Nephron (organoid): ENCODE measurements around the gene DPYSL4.

Experiments
- H3K27ac Mint-ChIP-seq, 3 experiments: 2 replicates each; pipeline ENCODE4 v1.8.0; 2020; ENCODE audit warnings: mixed read lengths in 3 of 3, mild to moderate bottlenecking in 2 of 3, moderate library complexity in 1 of 3
- H3K27me3 Mint-ChIP-seq: 2 replicates; pipeline ENCODE4 v1.8.0; 2021; ENCODE audit warnings: low read depth, mild to moderate bottlenecking, moderate library complexity, mixed read lengths
- H3K36me3 Mint-ChIP-seq: 2 replicates; pipeline ENCODE4 v1.8.0; 2020; ENCODE audit warnings: low read depth, mixed read lengths
- H3K4me1 Mint-ChIP-seq: 2 replicates; pipeline ENCODE4 v1.8.0; 2020; ENCODE audit warnings: mixed read lengths
- H3K4me3 Mint-ChIP-seq, 3 experiments: 2 replicates each; pipeline ENCODE4 v1.8.0; 2020; ENCODE audit warnings: mild to moderate bottlenecking in 3 of 3, mixed read lengths in 3 of 3, moderate library complexity in 2 of 3
- H3K9me3 Mint-ChIP-seq: 2 replicates; pipeline ENCODE4 v1.8.0; 2020; ENCODE audit warnings: mixed read lengths
- TF ChIP-seq, protein P1 (sequence below), 3 experiments: fragments of 200-600 bp; sonication (generic); IDR thresholded peaks; one replicate each; pipeline ENCODE4 v1.5.0; 2021; ENCODE audit warnings: antibody characterized with exemption in 3 of 3; ENCODE audit not compliant: unreplicated experiment in 3 of 3

DPYSL4 gene

GRCh38 chr10:132174237-132174636 lies 12.5 kb upstream of the DPYSL4 start:
- TF ChIP-seq, protein P1, sequence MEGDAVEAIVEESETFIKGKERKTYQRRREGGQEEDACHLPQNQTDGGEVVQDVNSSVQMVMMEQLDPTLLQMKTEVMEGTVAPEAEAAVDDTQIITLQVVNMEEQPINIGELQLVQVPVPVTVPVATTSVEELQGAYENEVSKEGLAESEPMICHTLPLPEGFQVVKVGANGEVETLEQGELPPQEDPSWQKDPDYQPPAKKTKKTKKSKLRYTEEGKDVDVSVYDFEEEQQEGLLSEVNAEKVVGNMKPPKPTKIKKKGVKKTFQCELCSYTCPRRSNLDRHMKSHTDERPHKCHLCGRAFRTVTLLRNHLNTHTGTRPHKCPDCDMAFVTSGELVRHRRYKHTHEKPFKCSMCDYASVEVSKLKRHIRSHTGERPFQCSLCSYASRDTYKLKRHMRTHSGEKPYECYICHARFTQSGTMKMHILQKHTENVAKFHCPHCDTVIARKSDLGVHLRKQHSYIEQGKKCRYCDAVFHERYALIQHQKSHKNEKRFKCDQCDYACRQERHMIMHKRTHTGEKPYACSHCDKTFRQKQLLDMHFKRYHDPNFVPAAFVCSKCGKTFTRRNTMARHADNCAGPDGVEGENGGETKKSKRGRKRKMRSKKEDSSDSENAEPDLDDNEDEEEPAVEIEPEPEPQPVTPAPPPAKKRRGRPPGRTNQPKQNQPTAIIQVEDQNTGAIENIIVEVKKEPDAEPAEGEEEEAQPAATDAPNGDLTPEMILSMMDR (IDR thresholded peaks at IDR 0.05; ENCODE audit: unreplicated experiment in 3 of 3) = no peak
- no peak overlapping the region for H3K4me3 Mint-ChIP-seq
- no peak overlapping the region for H3K27ac Mint-ChIP-seq
- peaks cover 68% of the 10 kb centered on the region for H3K27me3 Mint-ChIP-seq
- no peaks in the 10 kb centered on the region for H3K36me3 Mint-ChIP-seq
- peaks cover 11% of the 10 kb centered on the region for H3K4me1 Mint-ChIP-seq
- peaks cover 16% of the 10 kb centered on the region for H3K9me3 Mint-ChIP-seq

DNA sequence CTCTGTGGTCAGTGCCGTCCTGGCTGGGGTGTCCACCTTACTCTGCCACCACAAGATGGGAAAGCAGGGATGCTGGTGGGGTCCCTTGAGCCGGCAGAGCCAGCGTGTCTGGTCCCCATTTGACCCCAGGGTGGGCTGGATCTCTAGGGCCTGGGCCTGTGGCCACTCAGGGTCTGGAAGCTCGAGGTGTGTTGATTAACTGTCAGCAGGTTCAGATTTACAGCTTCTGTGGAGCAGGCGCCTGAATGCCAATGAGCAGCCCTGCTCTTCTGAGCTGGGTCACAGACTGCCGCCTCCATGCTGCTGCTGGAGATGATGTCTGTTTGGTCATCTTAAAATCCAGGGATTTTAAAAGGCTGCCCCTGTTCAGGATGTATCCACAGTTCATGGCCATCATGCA lies 11.3 kb upstream of the DPYSL4 start:
- no peak overlapping the region for H3K4me3 Mint-ChIP-seq
- H3K27ac Mint-ChIP-seq = no peak overlapping the region
- H3K4me1 Mint-ChIP-seq = peaks cover 11% of the 10 kb centered on the region
- H3K9me3 Mint-ChIP-seq = peaks cover 16% of the 10 kb centered on the region
- H3K36me3 Mint-ChIP-seq = no peaks in the 10 kb centered on the region
- TF ChIP-seq, protein P1 (IDR thresholded peaks at IDR 0.05; ENCODE audit: unreplicated experiment in 3 of 3) = no peak
- H3K27me3 Mint-ChIP-seq = peaks cover 68% of the 10 kb centered on the region

DNA sequence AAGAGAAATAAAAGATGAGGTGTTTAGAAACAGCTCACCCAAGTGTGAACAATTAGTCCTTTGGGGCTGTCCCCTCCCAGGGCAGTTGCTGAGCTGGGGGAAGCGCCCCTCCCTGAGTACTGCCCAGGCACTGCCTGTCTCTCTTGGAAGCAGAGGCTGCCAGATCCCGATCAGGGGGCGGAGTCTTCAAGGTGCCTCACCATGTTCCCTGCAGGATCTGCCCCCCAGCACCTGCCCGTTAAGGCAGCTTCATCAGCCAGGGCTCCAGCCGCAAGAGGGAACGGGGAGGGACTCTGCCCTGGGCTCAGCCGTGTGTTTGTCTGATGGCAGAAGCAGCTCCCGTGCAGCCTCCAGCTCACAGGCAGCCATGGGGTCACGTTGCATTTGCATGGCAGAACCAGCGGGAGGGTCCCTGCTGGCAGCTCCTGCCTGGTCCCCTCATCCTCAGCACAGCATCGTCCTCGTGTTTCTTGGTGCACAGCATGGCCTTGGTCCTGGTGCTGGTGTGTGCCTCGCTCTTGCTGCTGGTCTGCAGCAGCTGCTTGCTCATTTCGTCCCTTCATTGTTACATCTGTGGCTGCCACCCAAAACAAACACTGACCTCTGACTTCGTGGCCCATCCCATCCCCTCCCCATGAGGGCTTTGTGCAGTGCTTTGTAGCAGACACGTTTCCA lies 10.7 kb upstream of the DPYSL4 start:
- H3K36me3 Mint-ChIP-seq = no peaks in the 10 kb centered on the region
- H3K9me3 Mint-ChIP-seq = peaks cover 18% of the 10 kb centered on the region
- no peak overlapping the region for H3K27ac Mint-ChIP-seq
- TF ChIP-seq, protein P1 (IDR thresholded peaks at IDR 0.05; ENCODE audit: unreplicated experiment in 3 of 3) = no peak
- no peak overlapping the region for H3K4me3 Mint-ChIP-seq
- peaks cover 68% of the 10 kb centered on the region for H3K27me3 Mint-ChIP-seq
- H3K4me1 Mint-ChIP-seq = peaks cover 16% of the 10 kb centered on the region

DNA sequence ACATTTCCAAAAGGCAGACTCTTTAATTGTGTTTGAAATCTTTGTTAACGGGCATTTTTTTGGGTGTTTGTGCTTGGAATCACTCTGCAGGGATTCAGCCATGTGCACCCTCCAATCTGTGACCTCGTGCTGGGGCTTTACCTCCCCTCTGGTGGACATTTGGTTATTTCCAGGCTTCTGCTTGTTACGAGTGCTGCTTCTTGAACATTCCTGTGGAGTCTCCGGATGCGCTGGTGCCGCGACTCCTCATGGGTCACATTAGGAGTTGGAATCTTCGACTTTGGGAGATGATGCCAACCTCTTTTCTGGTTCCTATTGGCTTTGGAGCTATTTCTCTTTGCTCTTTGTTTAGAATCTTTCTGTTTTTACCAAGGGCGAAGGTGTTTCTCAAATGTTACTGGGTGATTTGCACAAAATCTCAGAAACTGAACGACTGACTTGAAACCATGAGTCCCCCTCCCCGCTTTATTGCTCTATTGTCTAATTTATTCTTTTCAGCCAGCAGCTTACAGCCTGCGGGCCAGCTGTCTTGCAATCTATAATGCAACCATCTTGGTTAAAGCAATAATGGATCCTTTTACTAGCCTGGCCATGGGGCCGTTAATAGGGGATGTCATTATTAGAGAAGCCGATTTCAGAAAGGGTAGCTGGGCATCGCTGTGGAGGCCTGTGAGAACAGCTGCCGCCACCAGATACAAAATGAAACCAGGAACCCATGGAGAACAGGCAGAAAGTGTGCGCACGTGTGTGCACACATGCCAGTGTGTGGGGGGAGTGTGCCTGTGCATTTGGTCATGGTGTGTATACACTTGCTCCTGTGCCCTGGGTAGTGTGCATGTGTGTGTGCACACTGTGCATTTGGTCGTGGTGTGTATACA lies 9.9 kb upstream of the DPYSL4 start:
- Mint-ChIP-seq H3K4me1 (peaks cover 20% of the 10 kb centered on the region), H3K27me3 (peaks cover 69% of the 10 kb centered on the region), H3K36me3 (no peaks in the 10 kb centered on the region), H3K9me3 (peaks cover 19% of the 10 kb centered on the region), H3K4me3 (no peak overlapping the region), H3K27ac (no peak overlapping the region)
- TF ChIP-seq, protein P1 (IDR thresholded peaks at IDR 0.05; ENCODE audit: unreplicated experiment in 3 of 3) = peak in 1 of 3 experiments; percentile 8

GRCh38 chr10:132178046-132178445 lies 8.7 kb upstream of the DPYSL4 start:
- Mint-ChIP-seq H3K9me3 (peaks cover 19% of the 10 kb centered on the region), H3K27me3 (peaks cover 70% of the 10 kb centered on the region), H3K4me1 (peaks cover 24% of the 10 kb centered on the region), H3K36me3 (no peaks in the 10 kb centered on the region), H3K4me3 (no peak overlapping the region), H3K27ac (no peak overlapping the region)
- TF ChIP-seq, protein P1 (IDR thresholded peaks at IDR 0.05; ENCODE audit: unreplicated experiment in 3 of 3) = no peak
